Measurements from ENCODE around the gene FOXP3. TPM values are rescaled to one million over a fixed set of nuclear protein-coding genes. Genes with fewer than 3 reads are reported as not detected.

The FOXP3 gene
- total and polyA plus RNA-seq, 2 of the 8 experiments (the other 6 are each of a cell fraction or from before 2014, with no cell fraction given) = 0.37 to 0.54 TPM

GRCh38 chrX:49212861-49213260 lies 51.6 kb downstream of the FOXP3 start:
- CTCF ChIA-PET (ENCODE audit: partially characterized antibody) = no interaction called here

More at GRCh38 chrX:49212861-49213260, 51.6 kb downstream of the FOXP3 start:
- no peak overlapping the region for H3K4me3 ChIP-seq (ENCODE audit: extremely low read depth in 1 of 4, insufficient read depth in 2 of 4, low read depth in 3 of 4, low read length in 4 of 4)
- H3K36me3 ChIP-seq (ENCODE audit: control insufficient read depth in 2 of 4, insufficient read depth in 4 of 4, low read length in 3 of 4) = no peaks in the 10 kb centered on the region
- no peak overlapping the region for H2BK120ac ChIP-seq (replicated peaks; ENCODE audit: low read depth, low read length)
- no peak overlapping the region for H3K27ac ChIP-seq (ENCODE audit: low read depth, low read length)
- no peak overlapping the region for H2BK12ac ChIP-seq (ENCODE audit: low read depth, low read length)
- H2BK15ac ChIP-seq (ENCODE audit: low read length) = no peak overlapping the region
- no peak overlapping the region for H3K18ac ChIP-seq (ENCODE audit: extremely low read depth, low read length)
- DNase-seq (ENCODE audit: low read depth in 1 of 2, low spot score in 2 of 2) = no peak
- no peak overlapping the region for H3K56ac ChIP-seq (replicated peaks; ENCODE audit: insufficient read length, low read depth, low read length)
- TF ChIP-seq CREB1 (IDR thresholded peaks at IDR 0.05) (no peak), SP1 (IDR thresholded peaks at IDR 0.05; ENCODE audit: low read depth, low read length) (no peak), SIX5 (IDR thresholded peaks at IDR 0.05; ENCODE audit: low read depth, low read length) (no peak), KDM5A (IDR thresholded peaks at IDR 0.05; ENCODE audit: low read length) (no peak), BACH1 (IDR thresholded peaks at IDR 0.05; ENCODE audit: low read length) (no peak), TAF1 (IDR thresholded peaks at IDR 0.05; ENCODE audit: low read depth, low read length) (no peak)
- no peak overlapping the region for H4K91ac ChIP-seq (replicated peaks; ENCODE audit: insufficient read length, low read length)
- no peak overlapping the region for H3K9ac ChIP-seq (replicated peaks in 1 of 4; ENCODE audit: extremely low read depth in 1 of 4, low read depth in 3 of 4, low read length in 3 of 4)
- no CpG with 5 or more reads among the region's 1 CpG for WGBS, 2 experiments (ENCODE audit: extremely low coverage in 1 of 2, insufficient coverage in 1 of 2, insufficient read length in 1 of 2, insufficient replicate concordance in 2 of 2, low coverage in 1 of 2, low lambda C conversion rate in 2 of 2, missing lambda C conversion rate in 1 of 2)
- H3K23ac ChIP-seq (ENCODE audit: insufficient read length) = no peak overlapping the region
- no peak overlapping the region for H4K5ac ChIP-seq (ENCODE audit: insufficient read length, low read depth, low read length)
- H2AK5ac ChIP-seq (ENCODE audit: low read depth, low read length) = no peak overlapping the region
- no peaks in the 10 kb centered on the region for H3K79me2 ChIP-seq (ENCODE audit: control insufficient read depth in 1 of 2, insufficient read depth in 2 of 2, low read length in 2 of 2)
- H2AFZ ChIP-seq (ENCODE audit: low read length) = no peak overlapping the region
- no peak overlapping the region for H3K14ac ChIP-seq (ENCODE audit: insufficient read length)
- POLR2A ChIA-PET (ENCODE audit: partially characterized antibody) = no interaction called here
- no peak overlapping the region for H3K4ac ChIP-seq (replicated peaks; ENCODE audit: insufficient read length, low read depth, low read length)
- H2BK5ac ChIP-seq (ENCODE audit: low read depth, low read length) = no peak overlapping the region
- H3K9me3 ChIP-seq (ENCODE audit: insufficient read depth in 2 of 2, low read depth in 1 of 2, low read length in 1 of 2) = no peaks in the 10 kb centered on the region
- no peaks in the 10 kb centered on the region for H4K20me1 ChIP-seq (replicated peaks in 1 of 2; ENCODE audit: control insufficient read depth in 1 of 2, insufficient read depth in 2 of 2, low read length in 2 of 2)
- no peaks in the 10 kb centered on the region for H3K79me1 ChIP-seq (ENCODE audit: low read depth, low read length)
- H3K4me2 ChIP-seq (ENCODE audit: insufficient read depth in 1 of 2, low read depth in 2 of 2, low read length in 2 of 2) = no peak overlapping the region
- no peaks in the 10 kb centered on the region for H3K23me2 ChIP-seq (ENCODE audit: low read depth, low read length)
- no peaks in the 10 kb centered on the region for H3K27me3 ChIP-seq (replicated peaks in 1 of 4; ENCODE audit: control insufficient read depth in 3 of 4, extremely low read depth in 1 of 4, insufficient read depth in 3 of 4, low read length in 3 of 4)
- H3K4me1 ChIP-seq (replicated peaks in 1 of 4; ENCODE audit: control insufficient read depth in 3 of 4, insufficient read depth in 4 of 4, low read length in 3 of 4) = peaks cover 0 to 9% (median 2%) of the 10 kb centered on the region in 4 experiments; a peak in 2 of 7 replicates
- H4K8ac ChIP-seq (ENCODE audit: extremely low read depth, insufficient read depth, low read length) = no peak overlapping the region
- FAIRE-seq = no peak
- H2BK20ac ChIP-seq (ENCODE audit: low read length) = no peak overlapping the region

All from H1 (cell line).